MM.1S (cell line): ENCODE measurements around the gene CIPC.

ENCODE experiments used
- DNase-seq: peaks from one replicate; pipeline ENCODE4 v3.0.0-alpha.2; 2015
- H2AFZ ChIP-seq: fragments of 300-600 bp; sonication (generic); 2 replicates; pipeline ENCODE4 v1.6.0; 2016; ENCODE audit warnings: antibody characterized with exemption, low read length
- H3F3A ChIP-seq: fragments of 300-600 bp; sonication (generic); 2 replicates; pipeline ENCODE4 v1.6.1; 2016; ENCODE audit warnings: mild to moderate bottlenecking, antibody characterized with exemption, low read length, moderate library complexity, mixed read lengths; ENCODE audit not compliant: insufficient read depth
- H3K27ac ChIP-seq: fragments of 300-600 bp; sonication (generic); 2 replicates; pipeline ENCODE4 v1.5.1; 2016; ENCODE audit warnings: mild to moderate bottlenecking, low read length
- H3K27me3 ChIP-seq: fragments of 300-600 bp; sonication (generic); replicated peaks from 2 replicates; pipeline ENCODE4 v1.6.0; 2016; ENCODE audit warnings: low read length; ENCODE audit not compliant: insufficient read depth
- H3K36me3 ChIP-seq: fragments of 300-600 bp; sonication (generic); replicated peaks from 2 replicates; pipeline ENCODE4 v1.6.1; 2016; ENCODE audit warnings: mild to moderate bottlenecking, low read length, mixed read lengths; ENCODE audit not compliant: insufficient read depth
- H3K4me1 ChIP-seq: fragments of 300-600 bp; sonication (generic); 2 replicates; pipeline ENCODE4 v1.6.1; 2016; ENCODE audit warnings: low read length, mixed read lengths
- H3K4me2 ChIP-seq: fragments of 300-600 bp; sonication (generic); 2 replicates; pipeline ENCODE4 v1.6.0; 2016; ENCODE audit warnings: low read depth, low read length
- H3K4me3 ChIP-seq: fragments of 300-600 bp; sonication (generic); 2 replicates; pipeline ENCODE4 v1.5.1; 2016; ENCODE audit warnings: low read length, mixed read lengths
- H3K79me2 ChIP-seq: fragments of 300-600 bp; sonication (generic); 2 replicates; pipeline ENCODE4 v1.6.1; 2016; ENCODE audit warnings: mixed run types, low read length, mixed read lengths
- H3K9ac ChIP-seq: fragments of 300-600 bp; sonication (generic); 2 replicates; pipeline ENCODE4 v1.6.1; 2016; ENCODE audit warnings: low read length, mixed read lengths
- H3K9me2 ChIP-seq: fragments of 300-600 bp; sonication (generic); replicated peaks from 2 replicates; pipeline ENCODE4 v1.6.1; 2016; ENCODE audit warnings: mild to moderate bottlenecking, low read length, mixed read lengths; ENCODE audit not compliant: insufficient read depth
- H3K9me3 ChIP-seq: fragments of 300-600 bp; sonication (generic); replicated peaks from 2 replicates; pipeline ENCODE4 v1.6.1; 2016; ENCODE audit warnings: mild to moderate bottlenecking, low read length, mixed read lengths; ENCODE audit not compliant: insufficient read depth
- H4K20me1 ChIP-seq: fragments of 300-600 bp; sonication (generic); 2 replicates; pipeline ENCODE4 v1.6.1; 2016; ENCODE audit warnings: mild to moderate bottlenecking, low read length, moderate library complexity, mixed read lengths; ENCODE audit not compliant: insufficient read depth
- CTCF ChIP-seq: fragments of 300-600 bp; sonication (generic); IDR thresholded peaks from 2 replicates; pipeline ENCODE4 v1.5.1; 2016; ENCODE audit warnings: antibody characterized with exemption, low read length, mixed read lengths
- EZH2 ChIP-seq: fragments of 300-600 bp; sonication (generic); optimal IDR thresholded peaks from 2 replicates; pipeline ENCODE3; 2017; ENCODE audit warnings: low read depth, mild to moderate bottlenecking, antibody characterized with exemption, low read length, mixed read lengths
- EZH2phosphoT487 ChIP-seq: fragments of 300-600 bp; sonication (generic); IDR thresholded peaks from 2 replicates; pipeline ENCODE4 v1.6.1; 2018; ENCODE audit warnings: antibody characterized with exemption, low read length

The CIPC gene

GRCh38 chr14:77153802-77154201, 55.7 kb downstream of the CIPC start:
- no peak overlapping the region for H3K4me3 ChIP-seq
- H3K27me3 ChIP-seq = no peaks in the 10 kb centered on the region
- TF ChIP-seq EZH2phosphoT487 (no peak), CTCF (no peak), EZH2 (no peak)
- no peak overlapping the region for H3K9ac ChIP-seq
- H3F3A ChIP-seq = no peaks in the 10 kb centered on the region
- no peaks in the 10 kb centered on the region for H3K79me2 ChIP-seq
- H4K20me1 ChIP-seq = no peaks in the 10 kb centered on the region
- no peak overlapping the region for H2AFZ ChIP-seq
- no peaks in the 10 kb centered on the region for H3K9me3 ChIP-seq
- H3K4me2 ChIP-seq = no peak overlapping the region
- no peaks in the 10 kb centered on the region for H3K36me3 ChIP-seq
- no peaks in the 10 kb centered on the region for H3K9me2 ChIP-seq
- H3K4me1 ChIP-seq = no peaks in the 10 kb centered on the region
- no peak for DNase-seq
- H3K27ac ChIP-seq = no peak overlapping the region

GRCh38 chr14:77154421-77154820, 56.4 kb downstream of the CIPC start:
- H3K79me2 ChIP-seq = no peaks in the 10 kb centered on the region
- no peaks in the 10 kb centered on the region for H3K27me3 ChIP-seq
- H3K4me1 ChIP-seq = no peaks in the 10 kb centered on the region
- H3K9me2 ChIP-seq = no peaks in the 10 kb centered on the region
- H3K27ac ChIP-seq = no peak overlapping the region
- no peaks in the 10 kb centered on the region for H3K36me3 ChIP-seq
- H4K20me1 ChIP-seq = no peaks in the 10 kb centered on the region
- H3K9ac ChIP-seq = no peak overlapping the region
- H3K4me3 ChIP-seq = no peak overlapping the region
- H2AFZ ChIP-seq = no peak overlapping the region
- no peak for DNase-seq
- no peaks in the 10 kb centered on the region for H3K9me3 ChIP-seq
- TF ChIP-seq EZH2 = no peak
- no peak for TF ChIP-seq EZH2phosphoT487
- no peak for TF ChIP-seq CTCF
- H3F3A ChIP-seq = no peaks in the 10 kb centered on the region
- no peak overlapping the region for H3K4me2 ChIP-seq

GRCh38 chr14:77155083-77155482, 57.0 kb downstream of the CIPC start:
- Histone ChIP-seq H3K9ac (no peak overlapping the region), H4K20me1 (no peaks in the 10 kb centered on the region), H3K4me1 (no peaks in the 10 kb centered on the region), H3K4me2 (no peak overlapping the region), H3F3A (no peaks in the 10 kb centered on the region), H3K27ac (no peak overlapping the region), H2AFZ (no peak overlapping the region), H3K4me3 (no peak overlapping the region), H3K9me2 (no peaks in the 10 kb centered on the region), H3K27me3 (no peaks in the 10 kb centered on the region), H3K9me3 (no peaks in the 10 kb centered on the region), H3K36me3 (no peaks in the 10 kb centered on the region), H3K79me2 (no peaks in the 10 kb centered on the region)
- DNase-seq = no peak
- no peak for TF ChIP-seq EZH2phosphoT487

GRCh38 chr14:77157740-77158139, 59.7 kb downstream of the CIPC start:
- no peak for TF ChIP-seq EZH2
- no peak for TF ChIP-seq EZH2phosphoT487
- no peak for TF ChIP-seq CTCF
- H3K4me2 ChIP-seq = no peak overlapping the region

More at GRCh38 chr14:77157740-77158139, 59.7 kb downstream of the CIPC start:
- Histone ChIP-seq H3K27me3 (no peaks in the 10 kb centered on the region), H3K4me3 (no peak overlapping the region), H3K9ac (no peak overlapping the region), H3K36me3 (no peaks in the 10 kb centered on the region), H3F3A (no peaks in the 10 kb centered on the region), H3K79me2 (no peaks in the 10 kb centered on the region), H3K4me1 (no peaks in the 10 kb centered on the region), H2AFZ (no peak overlapping the region), H3K9me3 (no peaks in the 10 kb centered on the region), H3K9me2 (no peaks in the 10 kb centered on the region), H4K20me1 (no peaks in the 10 kb centered on the region), H3K27ac (no peak overlapping the region)
- DNase-seq = no peak
